DOHH2 (cell line): Measurements from ENCODE around the gene AFG1L.
A peak's percentile ranks its signal among the peaks of the same experiment; 100 is the strongest.

Source experiments
- H3F3A ChIP-seq: fragments of 200-600 bp; sonication (generic), shearing (Covaris generic); 2 replicates; pipeline ENCODE4 v1.6.0; 2016; ENCODE audit warnings: antibody characterized with exemption, mild to moderate bottlenecking; ENCODE audit not compliant: control insufficient read depth, insufficient read depth
- H3K27ac ChIP-seq: fragments of 200-600 bp; sonication (generic); 2 replicates; pipeline ENCODE4 v1.5.1; 2014; ENCODE audit warnings: low read depth, mild to moderate bottlenecking, low read length, moderate library complexity
- H3K27me3 ChIP-seq: fragments of 200-600 bp; sonication (generic); 2 replicates; pipeline ENCODE4 v1.6.1; 2014; ENCODE audit warnings: mild to moderate bottlenecking, low read length, mixed read lengths; ENCODE audit not compliant: control insufficient read depth
- H3K36me3 ChIP-seq: fragments of 200-600 bp; sonication (generic); 2 replicates; pipeline ENCODE4 v1.6.1; 2014; ENCODE audit warnings: mild to moderate bottlenecking, low read length, moderate library complexity, mixed read lengths; ENCODE audit not compliant: control insufficient read depth
- H3K4me1 ChIP-seq: fragments of 200-600 bp; sonication (generic); 2 replicates; pipeline ENCODE4 v1.6.1; 2014; ENCODE audit warnings: mild to moderate bottlenecking, low read length, mixed read lengths; ENCODE audit not compliant: control insufficient read depth
- H3K4me2 ChIP-seq: fragments of 200-600 bp; sonication (generic); 2 replicates; pipeline ENCODE4 v1.6.0; 2014; ENCODE audit warnings: mild to moderate bottlenecking, low read length, moderate library complexity
- H3K4me3 ChIP-seq: fragments of 200-600 bp; sonication (generic); 2 replicates; pipeline ENCODE4 v1.5.1; 2014; ENCODE audit warnings: mild to moderate bottlenecking, low read length, mixed read lengths
- H3K79me2 ChIP-seq: fragments of 200-600 bp; sonication (generic); 2 replicates; pipeline ENCODE4 v1.6.1; 2014; ENCODE audit warnings: mild to moderate bottlenecking, low read length, mixed read lengths; ENCODE audit not compliant: control insufficient read depth
- H3K9me2 ChIP-seq: fragments of 200-600 bp; sonication (generic); replicated peaks from 2 replicates; pipeline ENCODE4 v1.6.1; 2014; ENCODE audit warnings: mild to moderate bottlenecking, low read length, mixed read lengths; ENCODE audit not compliant: control insufficient read depth
- H3K9me3 ChIP-seq: fragments of 200-600 bp; sonication (generic); 2 replicates; pipeline ENCODE4 v1.6.1; 2014; ENCODE audit warnings: antibody characterized with exemption, low read length, mixed read lengths; ENCODE audit not compliant: control insufficient read depth, insufficient read depth
- H4K20me1 ChIP-seq: fragments of 200-600 bp; sonication (generic); 2 replicates; pipeline ENCODE4 v1.6.0; 2014; ENCODE audit warnings: low read depth, mild to moderate bottlenecking, antibody characterized with exemption, low read length, moderate library complexity; ENCODE audit not compliant: control insufficient read depth, insufficient read depth
- EZH2phosphoT487 ChIP-seq: fragments of 200-600 bp; sonication (generic); IDR thresholded peaks from 2 replicates; pipeline ENCODE4 v1.6.1; 2017; ENCODE audit warnings: borderline replicate concordance, mild to moderate bottlenecking, antibody characterized with exemption, low read length, moderate library complexity, mixed read lengths
- TF ChIP-seq, protein P1 (sequence below): fragments of 200-600 bp; sonication (generic); IDR thresholded peaks from one replicate; pipeline ENCODE4 v1.5.1; 2014; ENCODE audit warnings: antibody characterized with exemption, mild to moderate bottlenecking, low read depth, low read length; ENCODE audit not compliant: poor library complexity, severe bottlenecking

AFG1L gene

DNA sequence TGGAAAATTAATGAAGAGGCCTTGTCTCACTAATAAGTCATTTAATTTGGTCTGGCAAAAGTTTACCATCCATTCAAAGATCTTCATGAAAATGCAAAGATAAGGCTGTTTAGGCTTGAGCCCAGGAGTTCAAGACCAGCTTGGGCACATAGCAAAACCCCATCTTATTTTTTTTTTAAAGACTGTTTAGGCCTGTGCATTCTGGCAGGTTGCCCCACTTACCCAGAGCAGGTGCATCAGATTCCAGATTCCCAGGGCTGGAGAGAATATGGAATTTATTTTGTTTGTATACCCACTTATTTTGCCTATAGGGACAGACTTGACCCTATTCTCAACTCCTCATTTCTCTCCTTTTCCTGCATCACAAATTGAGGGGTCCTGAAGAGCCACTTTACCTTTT is 271.6 kb downstream of the AFG1L start:
- no peaks in the 10 kb centered on the region for H3K27me3 ChIP-seq
- no peaks in the 10 kb centered on the region for H3K9me2 ChIP-seq
- peaks cover 35% of the 10 kb centered on the region for H3K79me2 ChIP-seq
- TF ChIP-seq, protein P1, sequence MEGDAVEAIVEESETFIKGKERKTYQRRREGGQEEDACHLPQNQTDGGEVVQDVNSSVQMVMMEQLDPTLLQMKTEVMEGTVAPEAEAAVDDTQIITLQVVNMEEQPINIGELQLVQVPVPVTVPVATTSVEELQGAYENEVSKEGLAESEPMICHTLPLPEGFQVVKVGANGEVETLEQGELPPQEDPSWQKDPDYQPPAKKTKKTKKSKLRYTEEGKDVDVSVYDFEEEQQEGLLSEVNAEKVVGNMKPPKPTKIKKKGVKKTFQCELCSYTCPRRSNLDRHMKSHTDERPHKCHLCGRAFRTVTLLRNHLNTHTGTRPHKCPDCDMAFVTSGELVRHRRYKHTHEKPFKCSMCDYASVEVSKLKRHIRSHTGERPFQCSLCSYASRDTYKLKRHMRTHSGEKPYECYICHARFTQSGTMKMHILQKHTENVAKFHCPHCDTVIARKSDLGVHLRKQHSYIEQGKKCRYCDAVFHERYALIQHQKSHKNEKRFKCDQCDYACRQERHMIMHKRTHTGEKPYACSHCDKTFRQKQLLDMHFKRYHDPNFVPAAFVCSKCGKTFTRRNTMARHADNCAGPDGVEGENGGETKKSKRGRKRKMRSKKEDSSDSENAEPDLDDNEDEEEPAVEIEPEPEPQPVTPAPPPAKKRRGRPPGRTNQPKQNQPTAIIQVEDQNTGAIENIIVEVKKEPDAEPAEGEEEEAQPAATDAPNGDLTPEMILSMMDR, result no peak
- no peak for TF ChIP-seq EZH2phosphoT487
- H3K4me1 ChIP-seq, result peaks cover 48% of the 10 kb centered on the region
- H3K27ac ChIP-seq, result peak overlapping the region; percentile 59
- peaks cover 53% of the 10 kb centered on the region for H3K36me3 ChIP-seq
- H4K20me1 ChIP-seq, result peaks cover 32% of the 10 kb centered on the region
- peak overlapping the region; percentile 58 for H3K4me2 ChIP-seq
- no peaks in the 10 kb centered on the region for H3K9me3 ChIP-seq
- peak overlapping the region; percentile 31 for H3K4me3 ChIP-seq
- peaks cover 33% of the 10 kb centered on the region for H3F3A ChIP-seq

DNA sequence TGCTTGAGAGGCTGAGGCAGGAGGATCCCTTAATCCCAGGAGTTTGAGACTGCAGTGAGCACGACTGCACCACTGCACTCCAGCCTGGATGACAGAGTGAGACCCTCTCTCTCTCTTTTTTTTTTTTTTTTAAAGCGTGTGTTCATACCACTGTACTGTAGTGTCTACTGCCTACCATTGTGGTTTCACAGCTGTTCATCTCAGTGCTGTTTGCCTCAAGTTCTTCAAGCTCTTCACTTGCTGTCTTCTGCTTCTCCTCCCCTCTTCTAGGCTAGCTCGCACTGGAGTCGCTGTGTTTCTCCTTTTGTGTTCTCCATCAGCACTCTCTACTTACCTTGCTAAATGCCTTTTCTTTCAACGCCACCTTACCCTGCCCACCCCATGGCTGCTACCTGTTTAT is 273.2 kb downstream of the AFG1L start:
- no peak for TF ChIP-seq EZH2phosphoT487
- TF ChIP-seq, protein P1, result no peak
- H3K9me2 ChIP-seq, result no peaks in the 10 kb centered on the region
- peaks cover 34% of the 10 kb centered on the region for H3K4me1 ChIP-seq
- peaks cover 22% of the 10 kb centered on the region for H4K20me1 ChIP-seq
- H3K27ac ChIP-seq, result no peak overlapping the region
- no peaks in the 10 kb centered on the region for H3K27me3 ChIP-seq
- peaks cover 26% of the 10 kb centered on the region for H3F3A ChIP-seq
- H3K79me2 ChIP-seq, result peaks cover 26% of the 10 kb centered on the region
- no peaks in the 10 kb centered on the region for H3K9me3 ChIP-seq
- no peak overlapping the region for H3K4me2 ChIP-seq
- peaks cover 49% of the 10 kb centered on the region for H3K36me3 ChIP-seq
- H3K4me3 ChIP-seq, result no peak overlapping the region

DNA sequence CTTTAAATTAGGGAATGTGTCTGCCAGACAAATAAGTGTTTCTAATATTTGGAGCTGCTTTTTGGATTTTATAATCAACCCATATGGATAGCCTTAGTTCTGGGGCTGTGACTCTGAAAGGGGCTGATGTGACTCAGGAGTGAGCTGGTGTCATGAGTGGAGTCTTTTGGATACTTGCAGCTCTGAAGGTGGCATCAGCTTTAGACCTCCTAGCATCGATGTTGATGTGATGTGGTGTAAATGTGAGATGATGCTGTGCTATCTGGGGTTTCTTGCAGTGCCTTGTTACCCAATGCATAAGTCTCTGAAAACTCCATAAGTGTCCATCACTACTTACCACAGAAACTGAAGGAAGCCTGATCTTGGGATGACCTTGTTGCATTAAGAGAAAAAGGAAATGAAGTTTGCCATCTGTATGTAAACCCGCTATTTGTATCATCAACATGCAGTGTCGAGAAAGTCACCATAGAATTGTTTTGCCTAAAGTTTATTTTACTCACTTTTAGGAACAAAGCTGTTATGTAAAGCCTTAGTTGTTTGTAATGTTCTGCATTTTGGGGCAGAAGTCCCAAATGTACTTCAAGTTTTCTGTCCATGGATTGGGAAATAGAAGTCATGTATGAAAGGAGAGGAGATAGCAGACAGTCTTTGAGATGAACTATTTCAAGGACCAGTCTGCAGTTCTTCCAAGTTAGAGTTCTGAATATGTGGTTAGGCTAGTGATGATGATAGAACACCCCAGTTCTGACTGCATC is 273.9 kb downstream of the AFG1L start:
- H3K9me2 ChIP-seq, result no peaks in the 10 kb centered on the region
- peaks cover 22% of the 10 kb centered on the region for H3F3A ChIP-seq
- no peak overlapping the region for H3K4me2 ChIP-seq
- H3K79me2 ChIP-seq, result peaks cover 23% of the 10 kb centered on the region
- peaks cover 30% of the 10 kb centered on the region for H3K4me1 ChIP-seq
- H4K20me1 ChIP-seq, result peaks cover 19% of the 10 kb centered on the region
- no peak overlapping the region for H3K4me3 ChIP-seq
- H3K27me3 ChIP-seq, result no peaks in the 10 kb centered on the region
- no peak for TF ChIP-seq EZH2phosphoT487
- TF ChIP-seq, protein P1, result no peak
- no peaks in the 10 kb centered on the region for H3K9me3 ChIP-seq
- H3K27ac ChIP-seq, result no peak overlapping the region
- H3K36me3 ChIP-seq, result peaks cover 46% of the 10 kb centered on the region
